BLaER1 (cell line): ENCODE measurements around the gene PLA2G4A.

ENCODE experiments used
- H3K27ac ChIP-seq: shearing (Covaris generic); formaldehyde crosslinking; 2 replicates; pipeline ENCODE4 v1.8.1; 2022
- H3K27me3 ChIP-seq: shearing (Covaris generic); formaldehyde crosslinking; 2 replicates; pipeline ENCODE4 v1.8.1; 2022
- H3K36me3 ChIP-seq: shearing (Covaris generic); formaldehyde crosslinking; 2 replicates; pipeline ENCODE4 v1.8.1; 2022
- H3K4me1 ChIP-seq: shearing (Covaris generic); formaldehyde crosslinking; 2 replicates; pipeline ENCODE4 v1.8.1; 2022
- H3K4me2 ChIP-seq: shearing (Covaris generic); formaldehyde crosslinking; 2 replicates; pipeline ENCODE4 v1.8.1; 2022
- H3K4me3 ChIP-seq: shearing (Covaris generic); formaldehyde crosslinking; 2 replicates; pipeline ENCODE4 v1.8.1; 2022
- H3K9ac ChIP-seq: shearing (Covaris generic); formaldehyde crosslinking; 2 replicates; pipeline ENCODE4 v1.8.1; 2022
- H3K9me3 ChIP-seq: shearing (Covaris generic); formaldehyde crosslinking; 2 replicates; pipeline ENCODE4 v1.8.1; 2022
- H4K20me1 ChIP-seq: shearing (Covaris generic); formaldehyde crosslinking; 2 replicates; pipeline ENCODE4 v1.8.1; 2022
- Cebpa-rat ChIP-seq: shearing (Covaris generic); IDR thresholded peaks from 2 replicates; pipeline ENCODE4 v1.8.1; 2022

Gene PLA2G4A

GRCh38 chr1:186869526-186870228 is 40.9 kb downstream of the PLA2G4A start:
- no peak overlapping the region for H3K4me2 ChIP-seq
- H3K9ac ChIP-seq = no peak overlapping the region
- H3K36me3 ChIP-seq = no peaks in the 10 kb centered on the region
- no peak for TF ChIP-seq Cebpa-rat
- H3K27ac ChIP-seq = no peak overlapping the region
- H3K9me3 ChIP-seq = no peaks in the 10 kb centered on the region
- H3K27me3 ChIP-seq = no peaks in the 10 kb centered on the region
- no peaks in the 10 kb centered on the region for H3K4me1 ChIP-seq
- no peak overlapping the region for H3K4me3 ChIP-seq
- no peaks in the 10 kb centered on the region for H4K20me1 ChIP-seq

- Histone ChIP-seq H3K9ac (no peak overlapping the region), H3K4me3 (no peak overlapping the region), H3K27ac (no peak overlapping the region), H3K27me3 (no peaks in the 10 kb centered on the region), H3K9me3 (no peaks in the 10 kb centered on the region), H3K4me2 (no peak overlapping the region), H3K36me3 (no peaks in the 10 kb centered on the region), H3K4me1 (no peaks in the 10 kb centered on the region), H4K20me1 (no peaks in the 10 kb centered on the region)
- TF ChIP-seq Cebpa-rat = no peak
Measured at GRCh38 chr1:186871784-186872183, 43.0 kb downstream of the PLA2G4A start.

- H3K27me3 ChIP-seq = no peaks in the 10 kb centered on the region
- no peak overlapping the region for H3K9ac ChIP-seq
- no peak overlapping the region for H3K27ac ChIP-seq
- H3K9me3 ChIP-seq = no peaks in the 10 kb centered on the region
- H3K4me2 ChIP-seq = no peak overlapping the region
- no peaks in the 10 kb centered on the region for H3K36me3 ChIP-seq
- H3K4me3 ChIP-seq = no peak overlapping the region
- no peak for TF ChIP-seq Cebpa-rat
- H3K4me1 ChIP-seq = no peaks in the 10 kb centered on the region
- H4K20me1 ChIP-seq = no peaks in the 10 kb centered on the region
Measured at GRCh38 chr1:186872291-186872690, 43.5 kb downstream of the PLA2G4A start.

- H3K4me2 ChIP-seq = no peak overlapping the region
- no peak for TF ChIP-seq Cebpa-rat
Measured at GRCh38 chr1:186873687-186874086, 44.9 kb downstream of the PLA2G4A start.

GRCh38 chr1:186875896-186876835 is 47.4 kb downstream of the PLA2G4A start:
- H3K9ac ChIP-seq = no peak overlapping the region
- H3K9me3 ChIP-seq = no peaks in the 10 kb centered on the region
- no peak overlapping the region for H3K4me3 ChIP-seq
- TF ChIP-seq Cebpa-rat = no peak
- H3K36me3 ChIP-seq = no peaks in the 10 kb centered on the region
- H3K4me1 ChIP-seq = no peaks in the 10 kb centered on the region
- no peak overlapping the region for H3K4me2 ChIP-seq
- H3K27me3 ChIP-seq = no peaks in the 10 kb centered on the region
- no peak overlapping the region for H3K27ac ChIP-seq
- no peaks in the 10 kb centered on the region for H4K20me1 ChIP-seq

More at GRCh38 chr1:186873687-186874086, 44.9 kb downstream of the PLA2G4A start:
- Histone ChIP-seq H3K9me3 (no peaks in the 10 kb centered on the region), H3K9ac (no peak overlapping the region), H3K27me3 (no peaks in the 10 kb centered on the region), H3K4me3 (no peak overlapping the region), H3K27ac (no peak overlapping the region), H4K20me1 (no peaks in the 10 kb centered on the region), H3K36me3 (no peaks in the 10 kb centered on the region), H3K4me1 (no peaks in the 10 kb centered on the region)

GRCh38 chr1:186878356-186878755 is 49.6 kb downstream of the PLA2G4A start:
- Histone ChIP-seq H3K27ac (no peak overlapping the region), H3K4me2 (no peak overlapping the region), H3K9ac (no peak overlapping the region)

GRCh38 chr1:186880982-186881381 is 52.2 kb downstream of the PLA2G4A start:
- Histone ChIP-seq H3K36me3 (no peaks in the 10 kb centered on the region), H4K20me1 (no peaks in the 10 kb centered on the region), H3K4me1 (no peaks in the 10 kb centered on the region), H3K9ac (no peak overlapping the region), H3K9me3 (no peaks in the 10 kb centered on the region), H3K4me3 (no peak overlapping the region), H3K27ac (no peak overlapping the region), H3K27me3 (no peaks in the 10 kb centered on the region), H3K4me2 (no peak overlapping the region)
- no peak for TF ChIP-seq Cebpa-rat

More at GRCh38 chr1:186878356-186878755, 49.6 kb downstream of the PLA2G4A start:
- Histone ChIP-seq H3K36me3 (no peaks in the 10 kb centered on the region), H3K4me1 (no peaks in the 10 kb centered on the region), H3K4me3 (no peak overlapping the region), H3K27me3 (no peaks in the 10 kb centered on the region), H3K9me3 (no peaks in the 10 kb centered on the region), H4K20me1 (no peaks in the 10 kb centered on the region)
- no peak for TF ChIP-seq Cebpa-rat

- no peaks in the 10 kb centered on the region for H3K27me3 ChIP-seq
- H3K9me3 ChIP-seq = no peaks in the 10 kb centered on the region
- H4K20me1 ChIP-seq = no peaks in the 10 kb centered on the region
- H3K4me1 ChIP-seq = no peaks in the 10 kb centered on the region
- no peak overlapping the region for H3K27ac ChIP-seq
- no peak overlapping the region for H3K4me2 ChIP-seq
- TF ChIP-seq Cebpa-rat = no peak
- H3K9ac ChIP-seq = no peak overlapping the region
- no peaks in the 10 kb centered on the region for H3K36me3 ChIP-seq
- no peak overlapping the region for H3K4me3 ChIP-seq
Measured at GRCh38 chr1:186882372-186883134, 53.8 kb downstream of the PLA2G4A start.

- Histone ChIP-seq H3K27me3 (no peaks in the 10 kb centered on the region), H3K9ac (no peak overlapping the region), H4K20me1 (no peaks in the 10 kb centered on the region), H3K4me3 (no peak overlapping the region), H3K27ac (no peak overlapping the region), H3K36me3 (no peaks in the 10 kb centered on the region), H3K4me2 (no peak overlapping the region), H3K4me1 (no peaks in the 10 kb centered on the region), H3K9me3 (no peaks in the 10 kb centered on the region)
- TF ChIP-seq Cebpa-rat = no peak
Measured at GRCh38 chr1:186884251-186884650, 55.5 kb downstream of the PLA2G4A start.
